Sigmoid colon (tissue), 4 donors: ENCODE results near the gene SIDT1.

Source experiments
- EP300 ChIP-seq, 4 donors: sonication (generic); formaldehyde crosslinking; IDR thresholded peaks; one replicate each; pipeline ENCODE4 v1.6.1; 2017; ENCODE audit warnings: antibody characterized with exemption in 4 of 4
- POLR2AphosphoS5 ChIP-seq, 4 donors: sonication (generic); formaldehyde crosslinking; IDR thresholded peaks; one replicate each; pipeline ENCODE4 v1.6.1; 2017; ENCODE audit warnings: antibody characterized with exemption in 4 of 4
- TF ChIP-seq, protein P1 (sequence below), 4 experiments: fragments of 450-650 bp in 3 of 4; fragments of 200-600 bp in 1 of 4; IDR thresholded peaks; one replicate each; pipeline ENCODE4 v1.5.1; 2016 to 2019; ENCODE audit warnings: antibody characterized with exemption in 4 of 4, mild to moderate bottlenecking in 3 of 4, moderate library complexity in 2 of 4

DNA sequence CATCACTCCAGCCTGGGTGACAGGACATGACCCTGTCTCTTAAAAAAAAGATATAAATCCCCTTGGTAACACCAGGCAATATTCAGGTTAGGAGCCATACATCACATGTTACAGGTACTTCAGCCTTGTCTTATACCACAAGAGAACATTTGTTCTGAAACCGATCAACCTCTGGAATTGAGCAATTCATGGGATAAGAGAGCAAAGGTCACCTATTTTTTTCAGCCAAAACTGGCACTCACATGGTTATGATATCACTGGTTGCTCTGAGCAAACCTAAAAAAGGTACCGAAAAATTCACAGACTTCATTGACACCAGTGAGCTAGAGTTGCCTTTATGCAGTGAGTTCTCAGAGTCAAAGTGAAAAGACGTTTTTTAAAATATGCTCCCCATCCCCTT lies 26.5 kb upstream of the SIDT1 start:
- TF ChIP-seq, protein P1, sequence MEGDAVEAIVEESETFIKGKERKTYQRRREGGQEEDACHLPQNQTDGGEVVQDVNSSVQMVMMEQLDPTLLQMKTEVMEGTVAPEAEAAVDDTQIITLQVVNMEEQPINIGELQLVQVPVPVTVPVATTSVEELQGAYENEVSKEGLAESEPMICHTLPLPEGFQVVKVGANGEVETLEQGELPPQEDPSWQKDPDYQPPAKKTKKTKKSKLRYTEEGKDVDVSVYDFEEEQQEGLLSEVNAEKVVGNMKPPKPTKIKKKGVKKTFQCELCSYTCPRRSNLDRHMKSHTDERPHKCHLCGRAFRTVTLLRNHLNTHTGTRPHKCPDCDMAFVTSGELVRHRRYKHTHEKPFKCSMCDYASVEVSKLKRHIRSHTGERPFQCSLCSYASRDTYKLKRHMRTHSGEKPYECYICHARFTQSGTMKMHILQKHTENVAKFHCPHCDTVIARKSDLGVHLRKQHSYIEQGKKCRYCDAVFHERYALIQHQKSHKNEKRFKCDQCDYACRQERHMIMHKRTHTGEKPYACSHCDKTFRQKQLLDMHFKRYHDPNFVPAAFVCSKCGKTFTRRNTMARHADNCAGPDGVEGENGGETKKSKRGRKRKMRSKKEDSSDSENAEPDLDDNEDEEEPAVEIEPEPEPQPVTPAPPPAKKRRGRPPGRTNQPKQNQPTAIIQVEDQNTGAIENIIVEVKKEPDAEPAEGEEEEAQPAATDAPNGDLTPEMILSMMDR (IDR thresholded peaks at IDR 0.05) = no peak
- TF ChIP-seq EP300 (IDR thresholded peaks at IDR 0.05) (no peak), POLR2AphosphoS5 (IDR thresholded peaks at IDR 0.05) (no peak)
